ENCODE measurements around the gene CNNM2.

Gene CNNM2

GRCh38 chr10:103086799-103087198 lies 168.7 kb downstream of the CNNM2 start:
- Mint-ChIP-seq H3K4me1 (ENCODE audit: low read depth) (no peaks in the 10 kb centered on the region), H3K4me3 (no peak overlapping the region), H3K27me3 (no peaks in the 10 kb centered on the region), H3K9me3 (no peaks in the 10 kb centered on the region), H3K36me3 (ENCODE audit: low read depth) (peaks cover 85% of the 10 kb centered on the region), H3K27ac (no peak overlapping the region)
- intact Hi-C loops (cut with micrococcal nuclease): no loop called here

GRCh38 chr10:103089493-103089892 lies 171.4 kb downstream of the CNNM2 start:
- Mint-ChIP-seq H3K36me3 (ENCODE audit: low read depth) (peaks cover 97% of the 10 kb centered on the region), H3K4me3 (no peak overlapping the region), H3K9me3 (no peaks in the 10 kb centered on the region), H3K4me1 (ENCODE audit: low read depth) (no peaks in the 10 kb centered on the region), H3K27ac (no peak overlapping the region), H3K27me3 (no peaks in the 10 kb centered on the region)
- intact Hi-C loops (cut with micrococcal nuclease): no loop called here

- H3K27ac Mint-ChIP-seq: no peak overlapping the region
- H3K4me1 Mint-ChIP-seq (ENCODE audit: low read depth): no peaks in the 10 kb centered on the region
- intact Hi-C loops (cut with micrococcal nuclease): loop anchor here (10.0 kb wide), 1 partner anchor 74 kb away; no protein-coding TSS in a partner anchor
- no peaks in the 10 kb centered on the region for H3K9me3 Mint-ChIP-seq
- no peak overlapping the region for H3K4me3 Mint-ChIP-seq
- no peaks in the 10 kb centered on the region for H3K27me3 Mint-ChIP-seq
- peaks cover 97% of the 10 kb centered on the region for H3K36me3 Mint-ChIP-seq (ENCODE audit: low read depth)
These were observed 172.8 kb downstream of the CNNM2 start for GRCh38 chr10:103090911-103091310.

- no peak overlapping the region for H3K27ac Mint-ChIP-seq
- no peaks in the 10 kb centered on the region for H3K4me1 Mint-ChIP-seq (ENCODE audit: low read depth)
- H3K36me3 Mint-ChIP-seq (ENCODE audit: low read depth): peaks cover 99% of the 10 kb centered on the region
- intact Hi-C loops (cut with micrococcal nuclease): loop anchor here (10.0 kb wide), 1 partner anchor 70 kb away; no protein-coding TSS in a partner anchor
- no peak overlapping the region for H3K4me3 Mint-ChIP-seq
- H3K27me3 Mint-ChIP-seq: no peaks in the 10 kb centered on the region
- no peaks in the 10 kb centered on the region for H3K9me3 Mint-ChIP-seq
These were observed 176.9 kb downstream of the CNNM2 start for GRCh38 chr10:103095005-103095404.

GRCh38 chr10:103096130-103096529 lies 178.0 kb downstream of the CNNM2 start:
- intact Hi-C loops (cut with micrococcal nuclease): loop anchor here (10.0 kb wide), 1 partner anchor 69 kb away; no protein-coding TSS in a partner anchor
- H3K4me1 Mint-ChIP-seq (ENCODE audit: low read depth): no peaks in the 10 kb centered on the region
- H3K36me3 Mint-ChIP-seq (ENCODE audit: low read depth): peaks cover 98% of the 10 kb centered on the region
- H3K27ac Mint-ChIP-seq: no peak overlapping the region
- no peak overlapping the region for H3K4me3 Mint-ChIP-seq
- H3K9me3 Mint-ChIP-seq: no peaks in the 10 kb centered on the region
- no peaks in the 10 kb centered on the region for H3K27me3 Mint-ChIP-seq

- Mint-ChIP-seq H3K27me3 (no peaks in the 10 kb centered on the region), H3K9me3 (no peaks in the 10 kb centered on the region), H3K4me3 (no peak overlapping the region), H3K4me1 (ENCODE audit: low read depth) (no peaks in the 10 kb centered on the region), H3K36me3 (ENCODE audit: low read depth) (peaks cover 95% of the 10 kb centered on the region), H3K27ac (no peak overlapping the region)
- intact Hi-C loops (cut with micrococcal nuclease): loop anchor here (10.0 kb wide), 1 partner anchor 67 kb away; no protein-coding TSS in a partner anchor
These were observed 180.1 kb downstream of the CNNM2 start for GRCh38 chr10:103098240-103098639.

- intact Hi-C loops (cut with micrococcal nuclease): no loop called here
- Mint-ChIP-seq H3K9me3 (no peaks in the 10 kb centered on the region), H3K4me3 (no peak overlapping the region), H3K36me3 (ENCODE audit: low read depth) (peaks cover 88% of the 10 kb centered on the region), H3K27me3 (no peaks in the 10 kb centered on the region), H3K27ac (no peak overlapping the region), H3K4me1 (ENCODE audit: low read depth) (no peaks in the 10 kb centered on the region)
These were observed 182.5 kb downstream of the CNNM2 start for GRCh38 chr10:103100620-103101019.

GRCh38 chr10:103102195-103102594 lies 184.1 kb downstream of the CNNM2 start:
- intact Hi-C loops (cut with micrococcal nuclease): no loop called here
- peaks cover 86% of the 10 kb centered on the region for H3K36me3 Mint-ChIP-seq (ENCODE audit: low read depth)
- H3K4me1 Mint-ChIP-seq (ENCODE audit: low read depth): no peaks in the 10 kb centered on the region
- H3K9me3 Mint-ChIP-seq: no peaks in the 10 kb centered on the region
- no peak overlapping the region for H3K4me3 Mint-ChIP-seq
- H3K27ac Mint-ChIP-seq: no peak overlapping the region
- no peaks in the 10 kb centered on the region for H3K27me3 Mint-ChIP-seq

GRCh38 chr10:103103989-103104388 lies 185.9 kb downstream of the CNNM2 start:
- Mint-ChIP-seq H3K4me3 (no peak overlapping the region), H3K36me3 (ENCODE audit: low read depth) (peaks cover 82% of the 10 kb centered on the region), H3K27me3 (no peaks in the 10 kb centered on the region), H3K9me3 (no peaks in the 10 kb centered on the region), H3K27ac (no peak overlapping the region), H3K4me1 (ENCODE audit: low read depth) (no peaks in the 10 kb centered on the region)
- intact Hi-C loops (cut with micrococcal nuclease): no loop called here

GRCh38 chr10:103104721-103105120 lies 186.6 kb downstream of the CNNM2 start:
- H3K27me3 Mint-ChIP-seq: no peaks in the 10 kb centered on the region
- H3K4me3 Mint-ChIP-seq: no peak overlapping the region
- H3K4me1 Mint-ChIP-seq (ENCODE audit: low read depth): peaks cover 5% of the 10 kb centered on the region

GRCh38 chr10:103105462-103105861 lies 187.4 kb downstream of the CNNM2 start:
- intact Hi-C loops (cut with micrococcal nuclease): no loop called here
- peaks cover 13% of the 10 kb centered on the region for H3K4me1 Mint-ChIP-seq (ENCODE audit: low read depth)
- H3K27ac Mint-ChIP-seq: no peak overlapping the region
- H3K27me3 Mint-ChIP-seq: no peaks in the 10 kb centered on the region
- H3K36me3 Mint-ChIP-seq (ENCODE audit: low read depth): peaks cover 81% of the 10 kb centered on the region
- H3K4me3 Mint-ChIP-seq: no peak overlapping the region
- H3K9me3 Mint-ChIP-seq: no peaks in the 10 kb centered on the region

More at GRCh38 chr10:103104721-103105120, 186.6 kb downstream of the CNNM2 start:
- no peaks in the 10 kb centered on the region for H3K9me3 Mint-ChIP-seq
- H3K36me3 Mint-ChIP-seq (ENCODE audit: low read depth): peaks cover 82% of the 10 kb centered on the region
- no peak overlapping the region for H3K27ac Mint-ChIP-seq
- intact Hi-C loops (cut with micrococcal nuclease): no loop called here

- no peak overlapping the region for H3K27ac Mint-ChIP-seq
These were observed 188.4 kb downstream of the CNNM2 start for GRCh38 chr10:103106539-103106938.

GRCh38 chr10:103109821-103110220 lies 191.7 kb downstream of the CNNM2 start:
- no peak overlapping the region for H3K4me3 Mint-ChIP-seq
- no peaks in the 10 kb centered on the region for H3K9me3 Mint-ChIP-seq
- no peaks in the 10 kb centered on the region for H3K27me3 Mint-ChIP-seq
- no peak overlapping the region for H3K27ac Mint-ChIP-seq
- intact Hi-C loops (cut with micrococcal nuclease): loop anchor here (10.0 kb wide), 1 partner anchor 135 kb away; the partner anchor contains the start of gene RPEL1
- H3K4me1 Mint-ChIP-seq (ENCODE audit: low read depth): peaks cover 15% of the 10 kb centered on the region
- H3K36me3 Mint-ChIP-seq (ENCODE audit: low read depth): peaks cover 54% of the 10 kb centered on the region

More at GRCh38 chr10:103106539-103106938, 188.4 kb downstream of the CNNM2 start:
- intact Hi-C loops (cut with micrococcal nuclease): no loop called here
- Mint-ChIP-seq H3K4me1 (ENCODE audit: low read depth) (peaks cover 15% of the 10 kb centered on the region), H3K27me3 (no peaks in the 10 kb centered on the region), H3K4me3 (no peak overlapping the region), H3K36me3 (ENCODE audit: low read depth) (peaks cover 81% of the 10 kb centered on the region), H3K9me3 (no peaks in the 10 kb centered on the region)

GRCh38 chr10:103110407-103110806 lies 192.3 kb downstream of the CNNM2 start:
- peaks cover 51% of the 10 kb centered on the region for H3K36me3 Mint-ChIP-seq (ENCODE audit: low read depth)
- H3K4me3 Mint-ChIP-seq: no peak overlapping the region
- intact Hi-C loops (cut with micrococcal nuclease): loop anchor here (10.0 kb wide), 1 partner anchor 134 kb away; the partner anchor contains the start of gene RPEL1
- H3K9me3 Mint-ChIP-seq: no peaks in the 10 kb centered on the region
- peaks cover 15% of the 10 kb centered on the region for H3K4me1 Mint-ChIP-seq (ENCODE audit: low read depth)
- no peaks in the 10 kb centered on the region for H3K27me3 Mint-ChIP-seq
- no peak overlapping the region for H3K27ac Mint-ChIP-seq
